HS-27A (cell line): Measurements from ENCODE around the gene SRF.
"Not testable (repeated sequence)": the region's sequence is repeated elsewhere in the genome, so short reads cannot be mapped to it uniquely, and the experiment has no call there.

ENCODE experiments used
- DNase-seq: peaks from one replicate; pipeline ENCODE4 v3.0.0-alpha.2; 2012; ENCODE audit warnings: low read depth, missing footprints

SRF gene

DNA sequence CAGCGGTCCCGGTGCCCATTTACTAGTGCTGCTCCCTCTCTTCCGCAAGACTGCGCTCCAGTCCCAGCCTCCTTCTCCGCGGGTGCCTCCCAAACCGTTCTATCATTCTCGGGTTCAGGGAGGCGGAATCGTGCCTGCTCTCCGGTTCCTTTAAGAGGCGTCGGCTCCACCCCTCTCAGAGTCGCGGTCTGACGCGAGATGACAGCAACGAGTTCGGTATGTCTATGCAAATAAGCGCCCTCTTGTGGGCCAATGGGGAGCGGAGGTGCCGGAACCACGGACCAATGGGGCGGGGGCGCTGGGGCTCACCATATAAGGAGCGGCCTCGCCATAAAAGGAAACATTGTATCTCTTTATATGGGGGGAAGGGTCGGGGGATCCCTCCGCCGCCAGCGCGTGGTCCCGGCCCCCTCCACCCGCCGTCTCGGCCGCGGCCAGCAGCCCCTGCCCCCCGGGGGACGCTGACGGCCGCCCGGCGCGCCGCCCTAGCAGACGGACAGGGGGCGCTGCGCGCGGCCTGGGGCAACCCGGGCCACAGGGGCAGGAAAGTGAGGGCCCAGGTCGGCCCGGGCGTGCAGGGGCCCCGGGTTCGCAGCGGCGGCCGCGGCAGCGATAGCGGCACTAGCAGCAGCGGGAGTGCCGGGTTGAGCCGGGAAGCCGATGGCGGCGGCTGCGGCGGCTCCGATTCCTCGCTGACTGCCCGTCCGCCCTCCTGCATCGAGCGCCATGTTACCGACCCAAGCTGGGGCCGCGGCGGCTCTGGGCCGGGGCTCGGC, at the start of gene SRF:
Gene SRF (plus strand): TSS at position 339 of the 776 bp plus-strand sequence. CDS start 388 bp downstream, at position 727.
- peak; percentile 99 for DNase-seq

DNA sequence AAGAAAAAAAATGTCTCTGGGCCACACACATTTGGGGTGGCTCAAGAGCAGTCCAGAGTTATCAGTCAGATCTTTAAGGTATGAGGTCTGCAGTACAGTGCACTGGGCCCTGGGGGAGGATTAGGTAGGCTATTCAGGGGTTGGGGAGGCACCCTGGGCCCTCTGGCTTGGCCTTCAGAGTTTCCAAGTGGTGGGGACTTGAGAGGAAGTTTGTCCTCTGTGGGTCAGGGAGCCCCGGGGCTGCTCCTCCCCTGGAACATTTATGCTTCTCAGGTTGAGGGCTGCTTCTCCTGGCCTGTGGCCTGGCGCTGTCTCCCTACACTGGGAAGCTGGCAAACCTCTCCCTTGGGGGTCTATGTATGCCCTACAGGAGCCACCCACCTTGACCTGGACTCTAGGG, 48.9 kb upstream of the SRF start:
- DNase-seq = no peak

- DNase-seq = no peak
Measured at GRCh38 chr6:43123461-43124314, 47.4 kb upstream of the SRF start.

DNA sequence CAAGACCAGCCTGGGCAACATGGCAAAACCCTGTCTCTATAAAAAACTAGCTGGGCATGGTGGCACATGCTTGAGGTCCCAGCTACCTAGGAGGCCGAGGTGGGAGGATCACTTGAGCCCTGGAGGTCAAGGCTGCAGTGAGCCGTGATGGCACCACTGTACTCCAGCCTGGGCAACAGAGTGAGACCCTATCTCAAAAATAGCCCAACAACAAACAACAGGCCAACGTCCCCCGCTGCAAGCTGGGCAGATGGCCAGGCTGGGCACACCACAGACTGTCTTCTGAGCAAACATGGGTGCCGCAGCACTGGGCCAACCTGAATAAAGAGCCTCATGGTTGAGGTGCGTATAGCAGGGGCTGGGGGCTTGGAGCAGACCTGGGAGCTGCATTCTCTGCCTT, 46.6 kb upstream of the SRF start:
- no peak for DNase-seq

DNA sequence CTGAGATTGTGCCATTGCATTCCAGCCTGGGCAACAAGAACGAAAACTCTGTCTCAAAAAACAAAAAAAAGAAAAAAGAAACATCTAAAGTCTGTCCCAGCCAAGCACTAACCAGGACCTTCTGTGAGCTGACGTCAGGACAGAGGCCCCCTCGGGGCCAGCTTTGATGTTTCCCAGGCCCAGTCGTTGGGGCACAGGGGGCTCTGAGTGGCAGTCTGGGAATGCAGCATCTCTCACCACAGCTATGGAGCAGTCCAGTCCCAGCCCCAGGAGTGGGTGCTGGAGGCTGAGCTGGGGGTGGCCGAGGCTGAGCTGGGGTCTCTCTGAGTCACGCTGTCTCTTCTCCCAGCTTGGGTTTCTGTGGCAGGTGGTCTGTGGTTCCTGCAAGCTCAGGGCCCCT, 46.0 kb upstream of the SRF start:
- DNase-seq = no peak

DNA sequence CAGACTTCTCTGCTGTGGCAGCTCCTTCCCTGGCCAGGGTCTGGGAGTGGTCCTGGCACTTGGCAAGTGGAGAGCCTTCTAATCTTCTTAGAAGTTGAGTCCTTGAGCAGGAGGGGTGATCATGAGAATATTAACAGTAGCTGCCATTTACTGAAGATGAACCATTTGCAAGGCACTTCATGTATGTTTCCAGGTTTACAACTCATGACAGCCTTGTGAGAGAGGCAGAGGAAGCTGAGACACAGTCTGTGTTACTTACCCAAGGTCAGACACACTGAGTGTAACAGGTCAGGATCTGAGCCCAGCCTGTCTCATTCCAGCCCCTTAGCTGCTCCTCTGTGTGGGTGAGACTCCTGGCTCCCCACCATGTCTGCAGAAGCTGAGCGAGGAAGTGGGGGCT, 45.5 kb upstream of the SRF start:
- DNase-seq = no peak

DNA sequence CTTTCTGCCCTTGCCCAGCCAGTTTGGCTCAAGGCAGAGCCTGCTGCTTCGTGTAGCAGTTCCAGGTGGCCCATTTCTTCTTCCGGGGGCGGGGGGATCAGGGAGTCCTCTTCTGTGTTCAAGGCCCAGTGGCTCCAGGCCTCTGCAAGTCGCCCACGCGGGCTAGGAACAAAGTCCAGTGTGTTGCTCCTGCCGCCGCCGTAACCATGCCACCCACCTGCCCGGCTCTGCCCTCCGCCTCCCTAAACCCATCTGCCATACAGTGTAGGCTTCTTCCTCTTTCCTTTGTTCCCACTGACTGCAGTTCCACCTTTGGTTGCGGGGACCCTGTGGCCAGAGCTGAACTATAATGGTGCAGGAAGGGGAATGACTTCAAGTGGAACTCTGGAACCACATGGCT, 43.9 kb upstream of the SRF start:
- DNase-seq = no peak

DNA sequence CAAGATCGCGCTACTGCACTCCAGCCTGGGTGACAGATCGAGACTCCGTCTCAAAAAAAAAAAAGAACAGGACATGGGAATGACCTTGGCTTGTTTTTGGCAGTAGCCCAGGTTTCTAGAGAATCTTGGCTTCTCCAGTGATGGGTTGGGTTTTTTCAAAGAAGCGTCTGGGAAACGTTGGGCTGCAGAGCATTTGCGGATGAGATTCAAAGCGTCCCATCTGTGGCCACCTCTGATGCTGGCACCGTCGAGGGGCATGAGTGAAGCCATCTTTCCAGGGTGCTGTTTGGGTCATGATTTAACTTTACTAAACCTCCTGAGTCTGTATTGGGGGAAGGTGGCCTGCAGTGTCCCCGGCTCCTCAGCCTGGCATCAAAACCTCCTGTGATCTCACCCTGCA, 43.2 kb upstream of the SRF start:
- DNase-seq = no peak

GRCh38 chr6:43128926-43129325, 42.1 kb upstream of the SRF start:
- DNase-seq = no peak

DNA sequence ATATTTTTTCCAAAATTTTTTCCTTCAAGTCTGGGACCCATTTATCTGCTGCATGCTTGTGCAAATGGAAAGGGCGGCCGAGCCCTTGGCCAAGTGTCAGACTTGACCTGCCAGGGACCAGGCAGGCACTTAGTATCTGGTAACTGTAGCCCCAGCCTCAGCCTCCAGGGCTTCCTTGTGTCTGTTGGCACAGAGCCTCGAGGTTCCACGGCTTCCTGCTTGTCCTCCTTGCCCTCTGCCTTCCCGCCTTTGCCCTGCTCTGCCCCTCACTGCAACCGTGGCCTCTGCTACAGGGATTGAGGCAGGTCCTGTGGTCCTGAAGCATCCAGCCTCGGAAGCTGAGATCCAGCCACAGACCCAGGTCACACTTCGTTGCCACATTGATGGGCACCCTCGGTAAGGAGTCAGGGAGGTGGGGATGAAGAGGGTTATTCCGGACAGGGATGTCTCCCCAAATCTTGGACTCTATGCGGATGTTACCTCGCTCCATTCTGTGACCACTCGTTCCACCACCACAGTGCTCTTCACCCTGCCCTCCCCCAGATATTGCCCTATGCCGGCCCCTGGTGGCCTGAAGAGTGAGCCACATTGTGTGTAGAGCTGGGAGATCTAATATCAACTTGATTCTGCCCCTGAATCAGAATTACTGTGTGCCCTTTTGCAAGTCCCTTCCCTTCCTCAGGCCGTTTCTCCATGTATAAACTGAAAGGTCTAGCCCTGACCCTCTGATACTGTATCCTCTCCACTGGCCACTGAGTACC, 41.5 kb upstream of the SRF start:
- DNase-seq = no peak

DNA sequence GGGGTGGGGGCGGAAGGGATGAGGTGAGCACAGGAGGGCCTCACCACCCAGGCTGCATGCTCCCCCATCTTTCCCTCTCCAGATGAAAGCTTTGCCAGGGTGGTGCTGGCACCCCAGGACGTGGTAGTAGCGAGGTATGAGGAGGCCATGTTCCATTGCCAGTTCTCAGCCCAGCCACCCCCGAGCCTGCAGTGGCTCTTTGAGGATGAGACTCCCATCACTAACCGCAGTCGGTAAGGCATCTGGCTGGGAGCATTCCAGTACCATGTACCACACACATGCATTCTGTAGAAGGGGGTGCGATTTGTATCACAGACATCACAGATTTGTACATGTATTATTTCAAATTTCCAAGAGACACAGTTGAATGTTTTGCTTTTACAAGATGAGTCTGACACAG, 40.6 kb upstream of the SRF start:
- DNase-seq = no peak

DNA sequence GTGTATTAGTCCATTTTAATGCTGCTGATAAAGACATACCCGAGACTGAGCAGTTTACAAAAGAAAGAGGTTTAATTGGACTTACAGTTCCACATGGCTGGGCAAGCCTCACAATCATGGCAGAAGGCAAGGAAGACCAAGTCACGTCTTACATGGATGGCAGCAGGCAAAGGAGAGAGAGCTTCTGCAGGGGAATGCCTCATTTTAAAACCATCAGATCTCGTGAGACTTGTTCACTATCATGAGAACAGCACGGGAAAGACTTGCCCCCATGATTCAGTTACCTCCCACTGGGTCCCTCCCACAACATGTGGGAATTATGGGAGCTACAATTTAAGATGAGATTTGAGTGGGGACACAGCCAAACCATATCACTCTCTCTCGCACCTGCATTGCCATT, 39.7 kb upstream of the SRF start:
- not testable (repeated sequence) for DNase-seq

GRCh38 chr6:43138267-43138666, 32.8 kb upstream of the SRF start:
- no peak for DNase-seq

- not testable (repeated sequence) for DNase-seq
Measured at GRCh38 chr6:43139973-43140372, 31.1 kb upstream of the SRF start.

- DNase-seq = no peak
Measured at GRCh38 chr6:43141644-43142043, 29.4 kb upstream of the SRF start.

- no peak for DNase-seq
Measured at GRCh38 chr6:43142101-43142500, 29.0 kb upstream of the SRF start.

DNA sequence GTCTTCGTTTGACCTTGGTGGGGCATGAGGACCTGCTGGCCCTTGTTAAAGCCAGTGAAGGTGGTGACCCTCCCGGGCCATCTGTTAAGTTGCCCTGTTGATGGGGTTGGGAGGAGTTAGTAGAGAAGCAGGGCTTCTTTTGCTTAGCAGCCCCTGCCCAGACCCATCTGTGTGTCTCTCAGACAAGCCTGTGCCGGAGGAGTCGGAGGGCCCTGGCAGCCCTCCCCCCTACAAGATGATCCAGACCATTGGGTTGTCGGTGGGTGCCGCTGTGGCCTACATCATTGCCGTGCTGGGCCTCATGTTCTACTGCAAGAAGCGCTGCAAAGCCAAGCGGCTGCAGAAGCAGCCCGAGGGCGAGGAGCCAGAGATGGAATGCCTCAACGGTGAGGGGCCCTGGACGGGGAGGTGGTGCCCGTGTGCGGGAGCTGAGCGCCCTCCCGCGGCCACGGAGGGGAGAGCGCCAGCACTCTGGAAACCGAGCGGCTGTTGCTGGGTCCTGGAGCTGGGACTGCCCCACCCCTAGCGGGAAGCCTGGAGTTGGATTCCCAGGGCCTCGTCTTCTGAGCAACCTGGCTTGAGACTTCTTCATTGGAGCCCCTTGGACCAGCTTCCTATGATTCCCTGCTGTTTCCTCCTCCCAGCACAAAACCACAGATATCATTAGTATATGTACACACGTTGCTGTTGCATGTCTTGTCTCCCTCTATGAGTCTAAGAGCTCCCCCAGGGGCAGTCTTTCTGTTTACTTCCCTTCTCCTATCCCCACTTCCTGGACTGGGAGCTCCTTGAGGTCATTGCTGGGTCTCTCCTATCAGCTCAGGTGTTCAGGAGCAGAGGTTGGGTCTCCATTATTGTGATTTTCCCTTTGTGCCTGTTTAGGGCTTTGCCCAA, 27.6 kb upstream of the SRF start:
- peak; percentile 57 for DNase-seq

DNA sequence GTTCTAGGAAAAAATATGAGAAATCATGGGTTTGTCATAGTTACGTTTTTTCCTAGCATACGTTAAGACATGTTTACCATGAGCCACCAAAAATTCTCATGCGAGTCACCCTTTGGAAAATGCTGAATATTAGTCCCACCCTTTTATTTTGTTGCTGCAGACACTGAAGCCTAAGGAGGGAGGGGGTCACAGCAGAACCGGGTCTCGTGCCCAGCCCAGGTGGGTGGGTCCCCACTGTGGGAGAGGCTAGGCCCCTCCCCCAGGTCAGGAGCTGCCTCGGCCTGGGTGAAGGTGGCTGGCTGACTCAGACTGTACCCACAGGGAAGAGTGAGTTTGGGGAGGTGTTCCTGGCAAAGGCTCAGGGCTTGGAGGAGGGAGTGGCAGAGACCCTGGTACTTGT, 26.2 kb upstream of the SRF start:
- DNase-seq = no peak

GRCh38 chr6:43146261-43146660, 24.8 kb upstream of the SRF start:
- no peak for DNase-seq

DNA sequence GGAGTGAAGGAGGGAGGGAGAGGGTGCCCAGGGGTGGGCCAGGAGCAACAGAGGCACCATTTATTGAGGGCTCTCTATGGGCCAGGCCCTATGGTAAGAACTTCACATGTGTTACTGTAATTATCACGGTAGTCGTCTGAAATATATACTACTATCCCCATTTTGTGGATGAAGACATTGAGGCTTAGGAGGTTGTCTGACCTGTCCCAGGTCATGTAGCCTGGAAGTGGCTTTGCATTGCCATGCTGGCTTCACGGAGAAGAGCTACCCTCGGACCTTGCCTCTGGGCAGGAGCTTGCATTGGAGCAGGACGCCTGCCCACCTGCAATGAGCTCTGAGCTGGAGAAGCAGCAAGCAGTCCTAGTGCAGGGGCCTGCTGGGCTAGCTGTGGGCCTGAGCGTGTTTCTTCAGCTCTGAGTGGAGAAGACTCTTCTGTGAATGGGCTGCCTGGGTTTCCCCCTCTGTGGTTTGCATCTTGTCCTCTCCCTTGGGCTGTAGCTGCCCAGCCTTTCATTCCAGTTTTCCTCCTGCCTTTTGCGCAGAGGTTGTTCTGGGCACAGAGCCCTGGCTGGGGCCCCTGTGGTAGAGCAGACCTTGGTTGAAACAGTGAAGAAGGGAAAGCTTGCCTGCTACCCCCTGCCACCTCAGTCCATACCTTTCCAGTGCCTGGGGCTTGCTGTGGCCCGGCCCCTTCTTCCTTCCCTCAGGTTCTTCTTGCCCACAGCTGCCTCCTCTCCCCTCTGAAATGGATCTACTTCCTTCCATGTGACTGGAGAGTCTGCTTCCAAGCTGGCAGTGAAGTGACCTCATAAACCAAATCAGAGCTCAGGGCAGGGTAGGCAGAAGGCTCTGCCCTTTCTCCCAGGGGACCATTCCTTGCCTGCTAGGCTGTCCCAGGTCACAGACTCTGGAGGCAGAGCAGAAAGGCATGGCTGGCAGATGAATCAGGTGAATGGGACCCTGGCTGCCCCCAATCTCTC, 24.1 kb upstream of the SRF start:
- no peak for DNase-seq
